Tibial nerve (tissue), 4 donors: ENCODE measurements around the gene SLC5A6.

ENCODE experiments used
- CTCF ChIP-seq, 5 experiments: fragments of 200-600 bp in 3 of 5; fragments of 450-650 bp in 2 of 5; sonication (generic) in 3 of 5; IDR thresholded peaks; one replicate each; pipeline ENCODE4 v1.5.1; 2016 to 2019; ENCODE audit warnings: antibody characterized with exemption in 5 of 5, mild to moderate bottlenecking in 3 of 5, moderate library complexity in 2 of 5
- EP300 ChIP-seq, 2 donors: sonication (generic); formaldehyde crosslinking; IDR thresholded peaks; one replicate each; pipeline ENCODE4 v1.6.1; 2017; ENCODE audit warnings: antibody characterized with exemption in 2 of 2, mild to moderate bottlenecking in 1 of 2
- POLR2A ChIP-seq, 2 donors: fragments of 450-650 bp; IDR thresholded peaks; one replicate each; pipeline ENCODE4 v1.6.1; 2017; ENCODE audit warnings: antibody characterized with exemption in 2 of 2, mild to moderate bottlenecking in 2 of 2, moderate library complexity in 2 of 2

GRCh38 chr2:27227501-27227900 lies 15.4 kb upstream of the SLC5A6 start:
- TF ChIP-seq CTCF (IDR thresholded peaks at IDR 0.05) (no peak), EP300 (IDR thresholded peaks at IDR 0.05) (no peak), POLR2A (IDR thresholded peaks at IDR 0.05) (no peak)
